ENCODE measurements around the gene TRAFD1. TPM values are rescaled to one million over a fixed set of nuclear protein-coding genes. Genes with fewer than 3 reads are reported as not detected.

The TRAFD1 gene
- total RNA-seq, 1 experiment from 2014 or later: 37.8 TPM

- no peak for TF ChIP-seq EZH2 (IDR thresholded peaks at IDR 0.05; ENCODE audit: borderline replicate concordance, low read depth, low read length, poor library complexity, severe bottlenecking)
- TF ChIP-seq CTCF (conservative IDR thresholded peaks at IDR 0.05; ENCODE audit: low read depth, low read length): no peak
- intact Hi-C loops (cut with micrococcal nuclease; ENCODE audit: unreplicated experiment): no loop called here
- DNase-seq (ENCODE audit: low spot score): no peak
- CTCF ChIA-PET: no interaction called here
- no TSS peak for BruUV-seq (replicated peaks)
- H3K4me1 ChIP-seq (ENCODE audit: insufficient read depth, low read length, poor library complexity, severe bottlenecking): no peaks in the 10 kb centered on the region
- no peak overlapping the region for H3K4me3 ChIP-seq (ENCODE audit: low read depth, low read length, poor library complexity, severe bottlenecking)
- no peaks in the 10 kb centered on the region for H3K27me3 ChIP-seq (replicated peaks; ENCODE audit: insufficient read depth, low read depth, low read length, poor library complexity)
- POLR2A ChIA-PET (ENCODE audit: low non-redundant PET): no interaction called here
- H3K36me3 ChIP-seq (ENCODE audit: insufficient read depth, low read length, poor library complexity, severe bottlenecking): peaks cover 14% of the 10 kb centered on the region
- no peaks in the 10 kb centered on the region for H3K9me3 ChIP-seq (ENCODE audit: low read depth, low read length, poor library complexity, severe bottlenecking)
- peak overlapping the region; percentile 34 for H3K27ac ChIP-seq (ENCODE audit: low read depth, low read length, poor library complexity, severe bottlenecking)
Observed at GRCh38 chr12:112182499-112182898, 57.1 kb downstream of the TRAFD1 start.

- Histone ChIP-seq H3K36me3 (ENCODE audit: insufficient read depth, low read length, poor library complexity, severe bottlenecking) (peaks cover 10% of the 10 kb centered on the region), H3K27ac (ENCODE audit: low read depth, low read length, poor library complexity, severe bottlenecking) (no peak overlapping the region), H3K4me1 (ENCODE audit: insufficient read depth, low read length, poor library complexity, severe bottlenecking) (no peaks in the 10 kb centered on the region), H3K4me3 (ENCODE audit: low read depth, low read length, poor library complexity, severe bottlenecking) (no peak overlapping the region), H3K9me3 (ENCODE audit: low read depth, low read length, poor library complexity, severe bottlenecking) (no peaks in the 10 kb centered on the region), H3K27me3 (replicated peaks; ENCODE audit: insufficient read depth, low read depth, low read length, poor library complexity) (no peaks in the 10 kb centered on the region)
- no peak for DNase-seq (ENCODE audit: low spot score)
- ChIA-PET CTCF (no interaction called here), POLR2A (ENCODE audit: low non-redundant PET) (no interaction called here)
- intact Hi-C loops (cut with micrococcal nuclease; ENCODE audit: unreplicated experiment): no loop called here
- no TSS peak for BruUV-seq (replicated peaks)
- TF ChIP-seq CTCF (conservative IDR thresholded peaks at IDR 0.05; ENCODE audit: low read depth, low read length) (no peak), EZH2 (IDR thresholded peaks at IDR 0.05; ENCODE audit: borderline replicate concordance, low read depth, low read length, poor library complexity, severe bottlenecking) (no peak)
Observed at GRCh38 chr12:112183141-112184021, 58.0 kb downstream of the TRAFD1 start.

- Histone ChIP-seq H3K9me3 (ENCODE audit: low read depth, low read length, poor library complexity, severe bottlenecking) (no peaks in the 10 kb centered on the region), H3K27ac (ENCODE audit: low read depth, low read length, poor library complexity, severe bottlenecking) (no peak overlapping the region), H3K4me3 (ENCODE audit: low read depth, low read length, poor library complexity, severe bottlenecking) (no peak overlapping the region), H3K27me3 (replicated peaks; ENCODE audit: insufficient read depth, low read depth, low read length, poor library complexity) (no peaks in the 10 kb centered on the region), H3K4me1 (ENCODE audit: insufficient read depth, low read length, poor library complexity, severe bottlenecking) (no peaks in the 10 kb centered on the region), H3K36me3 (ENCODE audit: insufficient read depth, low read length, poor library complexity, severe bottlenecking) (peaks cover 10% of the 10 kb centered on the region)
- POLR2A ChIA-PET (ENCODE audit: low non-redundant PET): no interaction called here
- no peak for TF ChIP-seq EZH2 (IDR thresholded peaks at IDR 0.05; ENCODE audit: borderline replicate concordance, low read depth, low read length, poor library complexity, severe bottlenecking)
- no peak for TF ChIP-seq CTCF (conservative IDR thresholded peaks at IDR 0.05; ENCODE audit: low read depth, low read length)
- no peak for DNase-seq (ENCODE audit: low spot score)
- BruUV-seq (replicated peaks): no TSS peak
- CTCF ChIA-PET: no interaction called here
- intact Hi-C loops (cut with micrococcal nuclease; ENCODE audit: unreplicated experiment): no loop called here
Observed at GRCh38 chr12:112184056-112184887, 58.9 kb downstream of the TRAFD1 start.

Data from A673 (cell line).